Loucy (cell line): ENCODE data around the gene APOL6.
"Not testable (repeated sequence)": the region's sequence is repeated elsewhere in the genome, so short reads cannot be mapped to it uniquely, and the experiment has no call there.

Source experiments
- CTCF ChIP-seq: fragments of 200-600 bp; sonication (generic); conservative IDR thresholded peaks from 2 replicates; pipeline ENCODE4 v1.5.1; 2014; ENCODE audit warnings: mild to moderate bottlenecking, antibody characterized with exemption, low read length
- EZH2phosphoT487 ChIP-seq: fragments of 200-600 bp; IDR thresholded peaks from 2 replicates; pipeline ENCODE4 v1.6.1; 2018; ENCODE audit warnings: antibody characterized with exemption, mild to moderate bottlenecking, moderate library complexity, borderline replicate concordance

- not testable (repeated sequence) for TF ChIP-seq CTCF, EZH2phosphoT487
These were observed 27.8 kb downstream of the APOL6 start for GRCh38 chr22:35676065-35676464.
